ENCODE results near the gene RNF220. TPM values are rescaled to one million over a fixed set of nuclear protein-coding genes. Genes with fewer than 3 reads are reported as not detected.

The RNF220 gene
- total RNA-seq, 2 experiments from 2014 or later = 81.8 to 94.1 TPM

DNA sequence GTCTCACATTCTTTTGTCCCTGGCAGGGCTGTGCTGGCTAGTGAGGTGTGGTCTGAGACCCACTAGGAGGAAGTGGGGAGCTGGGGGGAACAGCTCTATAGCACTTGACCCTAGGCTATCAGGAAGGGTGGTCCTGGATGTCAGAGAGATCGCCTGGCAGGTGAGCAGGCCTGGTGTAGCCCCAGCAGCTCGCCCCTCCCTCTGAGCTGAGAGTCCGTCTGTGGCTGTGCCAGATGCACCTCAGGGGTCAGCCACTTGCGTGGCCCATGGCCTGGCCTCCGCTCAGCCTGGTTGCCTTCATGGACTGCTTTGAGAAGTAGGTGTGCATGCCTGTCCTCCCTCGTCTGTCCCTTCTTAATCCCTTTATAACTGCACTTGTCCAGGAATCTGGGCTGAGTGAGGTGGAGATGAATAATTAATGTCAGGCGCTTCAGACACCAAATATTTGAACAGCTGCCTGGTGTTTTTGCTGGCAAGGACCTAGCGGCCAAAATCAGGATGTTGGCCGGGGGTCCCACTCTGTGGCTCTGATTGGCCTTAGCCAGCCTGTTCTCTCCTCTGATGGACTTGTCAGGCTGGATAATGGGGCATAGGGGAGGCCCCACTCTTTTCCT, 238.8 kb downstream of the RNF220 start:
- no peak for DNase-seq
- no peaks in the 10 kb centered on the region for H3K27me3 Mint-ChIP-seq
- H3K36me3 Mint-ChIP-seq = peaks cover 6% of the 10 kb centered on the region
- CTCF ChIA-PET = interaction anchor here (3.3 kb wide), 1 partner anchor 9 kb away, joined by 23 read pairs; no protein-coding TSS in a partner anchor
- no peak overlapping the region for H3K4me3 Mint-ChIP-seq
- no peaks in the 10 kb centered on the region for H3K4me1 Mint-ChIP-seq
- ATAC-seq = peak; percentile 18
- no peak overlapping the region for H3K27ac Mint-ChIP-seq
- no peaks in the 10 kb centered on the region for H3K9me3 Mint-ChIP-seq (ENCODE audit: low read depth)

DNA sequence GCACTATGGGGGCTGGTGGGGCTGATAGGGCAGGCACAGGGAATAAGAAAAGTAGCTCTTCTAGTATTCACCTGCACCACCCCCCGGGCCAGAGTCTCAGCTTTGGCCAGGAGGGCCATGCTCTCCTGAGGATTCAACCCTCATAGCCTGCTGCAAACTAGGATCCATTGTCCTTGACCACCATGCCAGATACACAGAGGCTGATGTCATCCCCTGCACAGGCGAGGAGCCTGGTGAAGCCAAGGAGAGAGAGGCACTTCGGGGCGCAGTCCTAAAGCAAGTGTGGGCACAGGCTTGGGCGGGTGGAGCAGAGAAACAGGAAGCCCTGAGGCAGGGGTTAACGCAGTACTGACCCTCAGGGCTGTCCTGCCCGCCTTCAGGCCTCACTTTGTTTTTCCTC, 239.8 kb downstream of the RNF220 start:
- H3K27ac Mint-ChIP-seq = peak overlapping the region; percentile 1
- H3K4me1 Mint-ChIP-seq = no peaks in the 10 kb centered on the region
- CTCF ChIA-PET = no interaction called here
- H3K9me3 Mint-ChIP-seq (ENCODE audit: low read depth) = no peaks in the 10 kb centered on the region
- DNase-seq = no peak
- no peak overlapping the region for H3K4me3 Mint-ChIP-seq
- H3K27me3 Mint-ChIP-seq = no peaks in the 10 kb centered on the region
- ATAC-seq = no peak
- H3K36me3 Mint-ChIP-seq = peaks cover 8% of the 10 kb centered on the region

DNA sequence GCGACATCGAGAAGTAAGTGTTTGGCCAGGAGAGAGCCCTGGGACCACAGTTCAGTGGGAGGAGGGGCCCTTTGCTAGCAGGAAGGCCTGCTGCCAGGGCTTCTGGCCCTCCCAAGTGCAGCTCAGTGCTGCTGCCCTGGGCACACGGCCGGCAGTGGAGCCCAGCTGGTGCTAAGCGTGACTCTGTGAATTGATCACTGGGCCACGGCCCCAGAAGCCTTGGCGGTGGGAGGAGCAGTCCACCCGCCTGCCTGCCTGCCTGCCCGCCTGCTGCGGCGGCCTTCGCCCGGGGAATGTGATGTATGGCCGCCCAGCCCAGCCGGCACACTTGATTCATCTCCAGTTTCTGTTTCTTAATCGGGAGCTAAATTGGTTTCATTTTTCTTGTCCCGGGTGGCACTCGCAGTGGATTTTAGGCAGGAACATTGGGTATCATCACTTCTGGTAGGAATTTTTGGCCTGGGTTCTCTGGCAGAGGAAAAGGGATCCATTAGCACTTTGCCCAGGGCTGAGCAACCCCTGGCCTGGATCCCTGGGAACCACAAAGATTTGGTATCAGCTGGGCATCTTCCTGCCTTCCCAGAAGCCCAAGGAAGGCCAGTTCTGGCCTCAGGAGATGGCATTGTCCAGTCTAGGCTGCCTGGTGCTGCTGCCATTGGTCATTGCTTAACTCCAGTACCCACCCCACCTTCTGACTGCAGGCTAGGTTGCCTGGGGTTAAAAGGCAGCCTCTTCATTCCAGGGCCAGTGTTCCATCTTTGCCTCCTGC, 240.6 kb downstream of the RNF220 start:
- H3K27ac Mint-ChIP-seq = peak overlapping the region; percentile 28
- H3K27me3 Mint-ChIP-seq = no peaks in the 10 kb centered on the region
- no peaks in the 10 kb centered on the region for H3K9me3 Mint-ChIP-seq (ENCODE audit: low read depth)
- ATAC-seq = no peak
- H3K36me3 Mint-ChIP-seq = peaks cover 8% of the 10 kb centered on the region
- CTCF ChIA-PET = interaction anchor here (1.4 kb wide), 1 partner anchor 73 kb away, joined by 4 read pairs; no protein-coding TSS in a partner anchor
- H3K4me3 Mint-ChIP-seq = no peak overlapping the region
- H3K4me1 Mint-ChIP-seq = no peaks in the 10 kb centered on the region
- DNase-seq = no peak

- CTCF ChIA-PET = interaction anchor here (1.1 to 2.2 kb wide), 3 partner anchors 9 to 75 kb away, joined by 3 to 6 read pairs (median 4); no protein-coding TSS in a partner anchor
- Mint-ChIP-seq H3K27ac (no peak overlapping the region), H3K27me3 (no peaks in the 10 kb centered on the region), H3K36me3 (peaks cover 8% of the 10 kb centered on the region), H3K4me3 (no peak overlapping the region), H3K4me1 (no peaks in the 10 kb centered on the region), H3K9me3 (ENCODE audit: low read depth) (no peaks in the 10 kb centered on the region)
- ATAC-seq (no peak), DNase-seq (no peak)
Measured at GRCh38 chr1:44646261-44647110, 241.4 kb downstream of the RNF220 start.

DNA sequence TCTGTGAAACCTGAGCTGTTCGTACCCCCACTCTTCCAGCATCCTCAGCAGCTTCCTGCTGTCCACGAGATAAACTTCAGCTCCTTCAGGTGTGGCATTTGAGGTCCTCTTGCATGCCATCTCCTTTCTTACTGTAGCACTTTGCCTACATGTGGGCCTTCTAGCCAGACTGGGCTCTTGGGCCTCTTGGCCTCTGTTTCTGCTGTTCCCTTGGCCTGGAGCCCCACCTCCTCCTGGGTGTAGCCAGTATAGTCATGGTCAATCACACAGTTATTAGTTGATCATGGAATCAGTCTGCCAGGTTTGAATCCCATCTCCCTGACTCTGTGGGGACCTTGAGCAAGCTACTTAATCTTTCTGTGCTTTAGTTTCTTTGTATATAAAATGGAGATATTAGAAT, 242.8 kb downstream of the RNF220 start:
- CTCF ChIA-PET = interaction anchor here (0.5 to 2.2 kb wide), 3 partner anchors 8 to 91 kb away, joined by 3 to 6 read pairs (median 3); no protein-coding TSS in a partner anchor
- no peak for DNase-seq
- no peak overlapping the region for H3K4me3 Mint-ChIP-seq
- H3K4me1 Mint-ChIP-seq = no peaks in the 10 kb centered on the region
- H3K9me3 Mint-ChIP-seq (ENCODE audit: low read depth) = no peaks in the 10 kb centered on the region
- no peak for ATAC-seq
- H3K27me3 Mint-ChIP-seq = no peaks in the 10 kb centered on the region
- no peak overlapping the region for H3K27ac Mint-ChIP-seq
- H3K36me3 Mint-ChIP-seq = peaks cover 7% of the 10 kb centered on the region

DNA sequence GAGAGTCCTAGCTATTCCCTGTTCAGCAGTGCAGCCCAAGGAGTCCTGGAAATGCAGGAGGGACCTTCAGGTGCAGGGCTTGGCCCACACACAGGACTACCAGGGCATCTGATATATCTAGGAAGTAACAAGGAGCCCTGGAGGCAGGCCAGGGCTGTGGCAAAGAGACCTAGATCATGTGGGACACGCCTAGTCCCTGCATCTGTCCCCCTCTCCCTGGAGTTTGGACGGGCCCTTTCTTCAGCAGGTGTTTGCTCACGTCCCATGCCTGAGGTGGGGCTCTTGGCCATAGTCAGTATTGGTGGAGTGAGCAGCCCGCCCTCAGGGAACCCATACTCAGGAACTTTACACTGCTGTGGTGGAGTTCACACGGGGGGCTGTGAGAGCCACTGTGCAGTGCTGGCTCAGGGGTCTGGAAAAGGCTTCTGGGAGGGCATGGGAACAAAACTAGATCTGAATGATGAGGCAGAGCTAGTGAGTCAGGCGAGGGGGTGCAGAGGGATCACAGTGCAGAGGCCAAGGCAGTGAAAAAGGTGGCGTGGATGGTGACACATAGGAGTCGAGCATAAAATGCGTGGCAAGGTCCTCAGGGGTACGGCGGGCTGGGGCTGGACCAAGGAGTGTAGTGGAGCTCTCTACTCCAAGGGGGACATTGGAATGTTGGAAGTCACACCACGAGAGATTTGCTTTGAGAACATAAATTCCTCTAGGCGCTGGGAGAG, 243.6 kb downstream of the RNF220 start:
- Mint-ChIP-seq H3K27ac (no peak overlapping the region), H3K27me3 (no peaks in the 10 kb centered on the region), H3K36me3 (peaks cover 7% of the 10 kb centered on the region), H3K4me1 (no peaks in the 10 kb centered on the region), H3K9me3 (ENCODE audit: low read depth) (no peaks in the 10 kb centered on the region), H3K4me3 (no peak overlapping the region)
- no peak for DNase-seq
- ATAC-seq = no peak
- CTCF ChIA-PET = interaction anchor here (2.2 kb wide), 1 partner anchor 77 kb away, joined by 6 read pairs; no protein-coding TSS in a partner anchor

DNA sequence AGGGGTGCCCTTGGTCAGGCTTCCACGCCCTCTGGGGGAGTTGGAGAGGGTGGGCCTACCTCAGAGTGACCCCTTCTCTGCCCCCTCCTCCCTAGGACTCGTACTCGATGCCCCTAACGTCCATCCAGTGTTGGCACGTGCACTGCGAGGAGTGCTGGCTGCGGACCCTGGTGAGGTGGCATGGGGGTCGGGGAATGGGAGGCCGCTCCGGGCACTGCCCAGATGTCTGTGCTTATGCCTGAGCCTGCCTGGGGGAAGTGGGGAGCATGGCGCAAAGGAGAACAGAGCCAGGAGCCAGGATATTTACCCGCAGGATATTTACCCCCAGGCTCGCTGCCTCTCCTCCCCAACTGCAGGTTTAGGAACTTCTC, 244.7 kb downstream of the RNF220 start:
- CTCF ChIA-PET = interaction anchor here (4.1 kb wide), 1 partner anchor 16 kb away, joined by 65 read pairs; no protein-coding TSS in a partner anchor
- no peaks in the 10 kb centered on the region for H3K4me1 Mint-ChIP-seq
- H3K27ac Mint-ChIP-seq = no peak overlapping the region
- no peaks in the 10 kb centered on the region for H3K9me3 Mint-ChIP-seq (ENCODE audit: low read depth)
- H3K27me3 Mint-ChIP-seq = no peaks in the 10 kb centered on the region
- ATAC-seq = no peak
- no peak overlapping the region for H3K4me3 Mint-ChIP-seq
- H3K36me3 Mint-ChIP-seq = peaks cover 5% of the 10 kb centered on the region
- DNase-seq = no peak

DNA sequence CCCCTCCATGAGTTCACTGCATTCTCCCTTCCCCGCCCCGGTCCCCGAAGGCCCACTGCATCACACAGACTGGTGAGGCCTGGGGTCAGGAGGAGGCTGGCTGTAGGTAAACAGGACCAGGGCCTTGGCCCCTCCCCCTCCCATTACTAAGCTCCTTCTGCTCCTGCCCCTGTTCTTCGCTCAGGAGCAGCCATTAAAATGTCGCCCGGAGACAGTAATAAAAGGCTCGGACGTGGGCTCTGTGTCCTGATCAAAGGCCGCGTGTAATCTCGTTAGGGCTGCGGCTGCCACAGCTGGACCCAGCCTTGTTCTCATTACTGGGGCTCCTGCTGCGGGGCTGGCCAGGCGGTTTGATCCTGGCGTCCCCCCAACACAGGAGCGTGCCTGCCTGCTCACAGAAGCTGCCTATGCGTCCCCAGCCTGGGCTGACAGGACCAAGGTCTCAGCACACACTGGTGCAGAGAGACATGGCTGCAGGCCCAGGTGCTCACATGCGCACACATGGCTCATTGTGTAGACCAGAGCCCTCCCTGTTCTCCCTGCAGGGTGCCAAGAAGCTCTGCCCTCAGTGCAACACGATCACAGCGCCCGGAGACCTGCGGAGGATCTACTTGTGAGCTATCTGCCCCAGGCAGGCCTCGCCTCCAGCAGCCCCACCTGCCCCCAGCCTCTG, 245.2 kb downstream of the RNF220 start:
- Mint-ChIP-seq H3K9me3 (ENCODE audit: low read depth) (no peaks in the 10 kb centered on the region), H3K36me3 (peaks cover 5% of the 10 kb centered on the region), H3K4me1 (no peaks in the 10 kb centered on the region), H3K27ac (no peak overlapping the region), H3K27me3 (no peaks in the 10 kb centered on the region), H3K4me3 (no peak overlapping the region)
- no peak for DNase-seq
- CTCF ChIA-PET = interaction anchor here (3.4 to 4.1 kb wide), 3 partner anchors 16 to 40 kb away, joined by 42 to 65 read pairs (median 49); partner anchors contain the start of genes ARMH1 and TMEM53
- no peak for ATAC-seq

GRCh38 chr1:44651069-44651468, 246.0 kb downstream of the RNF220 start:
- no peak for DNase-seq
- CTCF ChIA-PET = interaction anchor here (1.9 to 4.1 kb wide), 8 partner anchors 11 to 435 kb away, joined by 5 to 65 read pairs (median 26); partner anchors contain the start of genes ARMH1 and TMEM53

GRCh38 chr1:44652445-44653106, 247.5 kb downstream of the RNF220 start:
- CTCF ChIA-PET = interaction anchor here (0.7 to 4.1 kb wide), 46 partner anchors 9 to 647 kb away, joined by 3 to 65 read pairs (median 5); partner anchors contain the start of genes ARMH1 and TMEM53
- Mint-ChIP-seq H3K4me3 (no peak overlapping the region), H3K9me3 (ENCODE audit: low read depth) (no peaks in the 10 kb centered on the region), H3K4me1 (no peaks in the 10 kb centered on the region), H3K36me3 (peaks cover 3% of the 10 kb centered on the region), H3K27ac (no peak overlapping the region), H3K27me3 (no peaks in the 10 kb centered on the region)
- DNase-seq (peak; percentile 81), ATAC-seq (peak; percentile 93)

More at GRCh38 chr1:44651069-44651468, 246.0 kb downstream of the RNF220 start:
- no peak overlapping the region for H3K27ac Mint-ChIP-seq
- peaks cover 3% of the 10 kb centered on the region for H3K36me3 Mint-ChIP-seq
- H3K9me3 Mint-ChIP-seq (ENCODE audit: low read depth) = no peaks in the 10 kb centered on the region
- H3K27me3 Mint-ChIP-seq = no peaks in the 10 kb centered on the region
- ATAC-seq = no peak
- H3K4me1 Mint-ChIP-seq = no peaks in the 10 kb centered on the region
- no peak overlapping the region for H3K4me3 Mint-ChIP-seq

GRCh38 chr1:44653107-44653964, 248.3 kb downstream of the RNF220 start:
- H3K27ac Mint-ChIP-seq = no peak overlapping the region
- no peak for ATAC-seq
- no peaks in the 10 kb centered on the region for H3K9me3 Mint-ChIP-seq (ENCODE audit: low read depth)
- H3K4me3 Mint-ChIP-seq = no peak overlapping the region
- peaks cover 3% of the 10 kb centered on the region for H3K36me3 Mint-ChIP-seq
- DNase-seq = no peak
- no peaks in the 10 kb centered on the region for H3K27me3 Mint-ChIP-seq
- CTCF ChIA-PET = interaction anchor here (0.5 to 4.1 kb wide), 45 partner anchors 9 to 648 kb away, joined by 3 to 65 read pairs (median 5); partner anchors contain the start of genes ARMH1 and TMEM53
- H3K4me1 Mint-ChIP-seq = no peaks in the 10 kb centered on the region

Data from activated CD8-positive, alpha-beta memory T cell treated with anti-CD3 and anti-CD28 coated beads, Interleukin-2, amount 10 ng/mL, durations not matched to agents 7 days and 5 days (primary cell).